GM12801 (cell line): ENCODE results near the gene UCP3.

Source experiments
- CTCF ChIP-seq: IDR thresholded peaks from one replicate; pipeline ENCODE4 v1.5.1; 2011; ENCODE audit warnings: control low read depth; ENCODE audit not compliant: insufficient read length; ENCODE audit errors: extremely low read depth

The UCP3 gene

GRCh38 chr11:73978576-73979086, 30.3 kb downstream of the UCP3 start:
- TF ChIP-seq CTCF = no peak

GRCh38 chr11:73977856-73978519, 30.9 kb downstream of the UCP3 start:
- TF ChIP-seq CTCF = no peak

GRCh38 chr11:73976451-73977151, 32.3 kb downstream of the UCP3 start:
- no peak for TF ChIP-seq CTCF

- TF ChIP-seq CTCF = no peak
Observed at GRCh38 chr11:73975479-73975757, 33.5 kb downstream of the UCP3 start.

GRCh38 chr11:73974604-73975478, 34.0 kb downstream of the UCP3 start:
- TF ChIP-seq CTCF = no peak

GRCh38 chr11:73972620-73973449, 36.0 kb downstream of the UCP3 start:
- no peak for TF ChIP-seq CTCF

GRCh38 chr11:73972187-73972586, 36.7 kb downstream of the UCP3 start:
- TF ChIP-seq CTCF = no peak
